Measurements from ENCODE around the gene NOX5. TPM values are rescaled to one million over a fixed set of nuclear protein-coding genes. Genes with fewer than 3 reads are reported as not detected.
A peak's percentile ranks its signal among the peaks of the same experiment; 100 is the strongest.

Gene NOX5
- polyA plus RNA-seq, 2 of the 4 experiments (the other 2 are of a cell fraction), result 0.19 to 0.22 TPM

GRCh38 chr15:69042531-69042930 lies 28.0 kb downstream of the NOX5 start:
- no peak overlapping the region for H3K4me3 ChIP-seq
- DNase-seq (ENCODE audit: low read depth in 1 of 2, low spot score in 1 of 2) (no peak), ATAC-seq (no peak), FAIRE-seq (no peak)
- H3K27ac ChIP-seq, result no peak overlapping the region
- CTCF ChIA-PET, result interaction anchor here (1.9 to 3.5 kb wide), 3 partner anchors 11 to 17 kb away, joined by 10 to 31 read pairs (median 10); no protein-coding TSS in a partner anchor
- POLR2A ChIA-PET, result no interaction called here
- peaks cover 24% of the 10 kb centered on the region for H3K4me1 ChIP-seq
- H3K9me3 ChIP-seq, result no peaks in the 10 kb centered on the region
- TF ChIP-seq ZFP36 (IDR thresholded peaks at IDR 0.05; ENCODE audit: borderline replicate concordance, partially characterized antibody) (no peak), CBX2 (IDR thresholded peaks at IDR 0.05; ENCODE audit: borderline replicate concordance, low read depth) (no peak), HEYL (CRISPR knock-in tag; IDR thresholded peaks at IDR 0.05) (no peak), RFX5 (IDR thresholded peaks at IDR 0.05) (no peak), JUNB (IDR thresholded peaks at IDR 0.05) (no peak), RAD21 (conservative IDR thresholded peaks at IDR 0.05 in 1 of 2, IDR thresholded peaks at IDR 0.05 in 1 of 2) (no peak), ZSCAN20 (CRISPR knock-in tag; IDR thresholded peaks at IDR 0.05) (no peak), NFE2L2 (conservative IDR thresholded peaks at IDR 0.05; ENCODE audit: low read length) (no peak), HOXB13 (CRISPR knock-in tag; IDR thresholded peaks at IDR 0.05; ENCODE audit: low read depth) (no peak), NPAS2 (CRISPR knock-in tag; IDR thresholded peaks at IDR 0.05; ENCODE audit: borderline replicate concordance) (no peak), TP53 (CRISPR knock-in tag; IDR thresholded peaks at IDR 0.05) (no peak), KDM1A (IDR thresholded peaks at IDR 0.05; ENCODE audit: low read depth) (no peak), ELK1 (IDR thresholded peaks at IDR 0.05; ENCODE audit: low read depth, low read length) (no peak), E2F6 (IDR thresholded peaks at IDR 0.05; ENCODE audit: borderline replicate concordance, low read depth) (no peak), SMC3 (IDR thresholded peaks at IDR 0.05) (no peak)
- no peak overlapping the region for H3K4me2 ChIP-seq
- 78% methylated on average over 5 of the region's 5 CpGs for WGBS (ENCODE audit: missing lambda C conversion rate)

- ChIA-PET POLR2A (no interaction called here), CTCF (interaction anchor here (0.7 to 8.1 kb wide), 8 partner anchors 11 to 366 kb away, joined by 3 to 94 read pairs (median 12); no protein-coding TSS in a partner anchor)
- Histone ChIP-seq H3K4me2 (peak overlapping the region; percentile 35; the same call in 1 of the 3 replicates), H3K9me3 (no peaks in the 10 kb centered on the region), H3K4me3 (no peak overlapping the region), H3K4me1 (peaks cover 24% of the 10 kb centered on the region), H3K27ac (peak overlapping the region in 1 of 2 experiments; percentile 65; a peak in 3 of 6 replicates)
- ATAC-seq (peak; percentile 67 to 89; a peak in 5 of 6 replicates), DNase-seq (ENCODE audit: low read depth in 1 of 2, low spot score in 1 of 2) (peak in 1 of 2 experiments; percentile 58), FAIRE-seq (peak; percentile 18)
- TF ChIP-seq JUNB (IDR thresholded peaks at IDR 0.05), result no peak
- TF ChIP-seq HEYL (CRISPR knock-in tag; IDR thresholded peaks at IDR 0.05), result no peak
- no peak for TF ChIP-seq CHD2 (IDR thresholded peaks at IDR 0.05; ENCODE audit: low read length, partially characterized antibody)
- TF ChIP-seq FOXS1 (CRISPR knock-in tag; IDR thresholded peaks at IDR 0.05), result no peak
- no peak for TF ChIP-seq ZFP36 (IDR thresholded peaks at IDR 0.05; ENCODE audit: borderline replicate concordance, partially characterized antibody)
- peak in 1 of 2 experiments; percentile 35; a peak in 1 of 4 replicates for TF ChIP-seq CEBPB (IDR thresholded peaks at IDR 0.05)
- TF ChIP-seq HOXA7 (CRISPR knock-in tag; IDR thresholded peaks at IDR 0.05), result no peak
- WGBS (ENCODE audit: missing lambda C conversion rate), result 62% methylated on average over 8 of the region's 8 CpGs
These were observed 31.3 kb downstream of the NOX5 start for GRCh38 chr15:69045802-69046201.

DNA sequence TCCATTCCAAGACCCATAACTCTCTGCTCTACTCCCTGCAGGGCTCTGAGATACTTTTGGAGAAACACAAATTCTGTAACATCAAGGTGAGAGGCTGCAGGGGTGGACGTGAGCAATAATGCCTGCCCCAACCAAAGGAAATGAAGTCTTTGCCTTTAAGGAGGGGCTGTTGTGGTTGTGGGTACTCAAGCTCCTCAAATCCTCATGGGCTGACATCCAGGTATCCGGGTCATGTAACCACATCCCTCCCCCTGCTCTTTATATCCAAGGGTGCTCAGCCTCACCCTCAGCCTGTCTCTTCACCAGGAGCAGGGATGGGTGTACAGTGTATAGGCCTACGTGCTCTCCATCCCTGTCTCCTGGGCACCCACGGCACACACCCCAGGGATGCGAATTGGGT lies 32.3 kb downstream of the NOX5 start:
- TF ChIP-seq JUNB (IDR thresholded peaks at IDR 0.05) (no peak), KDM1A (IDR thresholded peaks at IDR 0.05; ENCODE audit: low read depth) (no peak), MAFK (IDR thresholded peaks at IDR 0.05; ENCODE audit: partially characterized antibody) (no peak), ZNF302 (CRISPR knock-in tag; IDR thresholded peaks at IDR 0.05) (no peak), ZFP36 (IDR thresholded peaks at IDR 0.05; ENCODE audit: borderline replicate concordance, partially characterized antibody) (no peak), HOXB13 (CRISPR knock-in tag; IDR thresholded peaks at IDR 0.05; ENCODE audit: low read depth) (no peak), MAZ (IDR thresholded peaks at IDR 0.05; ENCODE audit: borderline replicate concordance, low read depth, low read length) (no peak), RAD21 (conservative IDR thresholded peaks at IDR 0.05 in 1 of 2, IDR thresholded peaks at IDR 0.05 in 1 of 2) (no peak)
- TF ChIP-seq, protein P1, sequence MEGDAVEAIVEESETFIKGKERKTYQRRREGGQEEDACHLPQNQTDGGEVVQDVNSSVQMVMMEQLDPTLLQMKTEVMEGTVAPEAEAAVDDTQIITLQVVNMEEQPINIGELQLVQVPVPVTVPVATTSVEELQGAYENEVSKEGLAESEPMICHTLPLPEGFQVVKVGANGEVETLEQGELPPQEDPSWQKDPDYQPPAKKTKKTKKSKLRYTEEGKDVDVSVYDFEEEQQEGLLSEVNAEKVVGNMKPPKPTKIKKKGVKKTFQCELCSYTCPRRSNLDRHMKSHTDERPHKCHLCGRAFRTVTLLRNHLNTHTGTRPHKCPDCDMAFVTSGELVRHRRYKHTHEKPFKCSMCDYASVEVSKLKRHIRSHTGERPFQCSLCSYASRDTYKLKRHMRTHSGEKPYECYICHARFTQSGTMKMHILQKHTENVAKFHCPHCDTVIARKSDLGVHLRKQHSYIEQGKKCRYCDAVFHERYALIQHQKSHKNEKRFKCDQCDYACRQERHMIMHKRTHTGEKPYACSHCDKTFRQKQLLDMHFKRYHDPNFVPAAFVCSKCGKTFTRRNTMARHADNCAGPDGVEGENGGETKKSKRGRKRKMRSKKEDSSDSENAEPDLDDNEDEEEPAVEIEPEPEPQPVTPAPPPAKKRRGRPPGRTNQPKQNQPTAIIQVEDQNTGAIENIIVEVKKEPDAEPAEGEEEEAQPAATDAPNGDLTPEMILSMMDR (IDR thresholded peaks at IDR 0.05), result no peak
- TF ChIP-seq, protein P2, sequence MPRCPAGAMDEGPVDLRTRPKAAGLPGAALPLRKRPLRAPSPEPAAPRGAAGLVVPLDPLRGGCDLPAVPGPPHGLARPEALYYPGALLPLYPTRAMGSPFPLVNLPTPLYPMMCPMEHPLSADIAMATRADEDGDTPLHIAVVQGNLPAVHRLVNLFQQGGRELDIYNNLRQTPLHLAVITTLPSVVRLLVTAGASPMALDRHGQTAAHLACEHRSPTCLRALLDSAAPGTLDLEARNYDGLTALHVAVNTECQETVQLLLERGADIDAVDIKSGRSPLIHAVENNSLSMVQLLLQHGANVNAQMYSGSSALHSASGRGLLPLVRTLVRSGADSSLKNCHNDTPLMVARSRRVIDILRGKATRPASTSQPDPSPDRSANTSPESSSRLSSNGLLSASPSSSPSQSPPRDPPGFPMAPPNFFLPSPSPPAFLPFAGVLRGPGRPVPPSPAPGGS (IDR thresholded peaks at IDR 0.05), result no peak
- H3K4me2 ChIP-seq, result no peak overlapping the region
- ChIA-PET POLR2A (no interaction called here), CTCF (interaction anchor here (0.7 to 8.1 kb wide), 7 partner anchors 10 to 348 kb away, joined by 3 to 94 read pairs (median 19); no protein-coding TSS in a partner anchor)
- H3K9me3 ChIP-seq, result no peaks in the 10 kb centered on the region
- DNase-seq (ENCODE audit: low read depth in 1 of 2, low spot score in 1 of 2) (no peak), ATAC-seq (no peak), FAIRE-seq (no peak)
- no peak overlapping the region for H3K27ac ChIP-seq
- WGBS (ENCODE audit: missing lambda C conversion rate), result 84% methylated on average over 5 of the region's 5 CpGs
- H3K4me1 ChIP-seq, result peaks cover 24% of the 10 kb centered on the region
- H3K4me3 ChIP-seq, result no peak overlapping the region

Measured in A549 (cell line).